ENCODE results near the gene CRY1.

GRCh38 chr12:107127482-107128430, 34.4 kb upstream of the CRY1 start:
- TF ChIP-seq TAF1 (IDR thresholded peaks at IDR 0.05; ENCODE audit: low read depth, low read length), result no peak
- TF ChIP-seq POLR2A (IDR thresholded peaks at IDR 0.05; ENCODE audit: low read depth, low read length), result no peak
- TF ChIP-seq POLR2AphosphoS5 (IDR thresholded peaks at IDR 0.05; ENCODE audit: low read depth, low read length), result no peak
